ENCODE data around the gene ACER1. TPM values are rescaled to one million over a fixed set of nuclear protein-coding genes. Genes with fewer than 3 reads are reported as not detected.
A peak's percentile ranks its signal among the peaks of the same experiment; 100 is the strongest.
"Not testable (repeated sequence)": the region's sequence is repeated elsewhere in the genome, so short reads cannot be mapped to it uniquely, and the experiment has no call there.

The ACER1 gene
- total RNA-seq, 8 experiments from 2014 or later: 0.21 to 0.38 TPM; not detected in 6

DNA sequence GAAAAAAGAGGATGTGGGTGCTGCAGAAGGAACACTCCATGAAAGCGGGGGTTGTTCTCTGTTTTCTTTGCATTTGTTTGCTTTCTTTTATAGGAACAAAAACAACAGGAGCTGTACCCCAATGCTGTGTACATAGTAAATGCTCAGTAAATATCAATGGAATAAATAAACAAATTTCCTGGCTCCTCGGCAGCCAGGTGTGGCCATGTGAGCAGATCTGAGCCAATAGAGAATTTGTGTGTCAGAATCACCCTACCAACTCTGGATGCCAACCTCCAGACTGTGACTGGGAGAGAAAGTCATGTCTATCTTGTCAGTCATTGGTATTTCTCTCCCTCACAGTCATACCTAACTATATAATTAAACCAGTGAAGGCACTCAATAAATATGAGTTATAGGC is 17.3 kb upstream of the ACER1 start:
- no peak for ATAC-seq (replicated peaks in 6 of 8)
- no peak overlapping the region for H3K27ac ChIP-seq
- no peaks in the 10 kb centered on the region for H3K4me1 ChIP-seq (replicated peaks in 1 of 2)
- WGBS, 10 experiments: 0 to 86% (median 79%) methylated on average over 1 of the region's 2 CpGs; no CpG with 5 or more reads in 6 of the 10 experiments
- in situ Hi-C loops (cut with MboI; ENCODE audit: low pct_unique_long_range_greater_than_20kb in 2 of 9, low sequenced_read_pairs in 9 of 9, unreplicated experiment in 9 of 9): no loop called here
- no peak overlapping the region for H3K4me3 ChIP-seq

GRCh38 chr19:6349271-6349670 is 15.9 kb upstream of the ACER1 start:
- in situ Hi-C loops (cut with MboI; ENCODE audit: low pct_unique_long_range_greater_than_20kb in 2 of 9, low sequenced_read_pairs in 9 of 9, unreplicated experiment in 9 of 9); H3K4me1 ChIP-seq (replicated peaks in 1 of 2); H3K27ac ChIP-seq; H3K4me3 ChIP-seq; ATAC-seq (replicated peaks in 6 of 8): not testable (repeated sequence)
- WGBS, 10 experiments: 57 to 60% methylated on average over 2 of the region's 2 CpGs; no CpG with 5 or more reads in 8 of the 10 experiments

DNA sequence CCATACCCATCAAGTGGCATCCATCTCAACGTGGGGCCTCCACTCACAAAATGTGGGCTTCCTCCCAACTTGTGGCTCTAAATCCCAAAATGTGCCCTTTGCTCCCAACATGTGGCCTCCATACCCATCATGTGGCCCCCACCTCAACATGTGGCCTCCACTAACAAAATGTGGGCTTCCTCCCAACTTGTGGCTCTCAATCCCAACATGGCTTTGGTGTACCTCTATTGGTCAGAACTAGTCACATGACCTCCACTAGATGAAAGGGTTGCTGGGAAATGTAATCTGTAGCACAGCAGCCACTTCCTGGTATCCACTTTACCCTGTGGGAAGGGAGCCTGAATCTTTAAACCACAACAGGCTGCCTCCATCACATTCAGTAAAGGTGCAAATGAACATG is 10.1 kb upstream of the ACER1 start:
- Histone ChIP-seq H3K4me1 (replicated peaks in 1 of 2) (no peaks in the 10 kb centered on the region), H3K4me3 (no peak overlapping the region), H3K27ac (no peak overlapping the region)
- 0 to 67% (median 20%) methylated on average over 1 of the region's 1 CpG; no CpG with 5 or more reads in 7 of the 10 experiments for WGBS, 10 experiments
- no peak for ATAC-seq (replicated peaks in 6 of 8)
- in situ Hi-C loops (cut with MboI; ENCODE audit: low pct_unique_long_range_greater_than_20kb in 2 of 9, low sequenced_read_pairs in 9 of 9, unreplicated experiment in 9 of 9): no loop called here

- ATAC-seq (replicated peaks in 6 of 8): no peak
- in situ Hi-C loops (cut with MboI; ENCODE audit: low pct_unique_long_range_greater_than_20kb in 2 of 9, low sequenced_read_pairs in 9 of 9, unreplicated experiment in 9 of 9): no loop called here
- Histone ChIP-seq H3K4me1 (replicated peaks in 1 of 2) (no peaks in the 10 kb centered on the region), H3K27ac (no peak overlapping the region), H3K4me3 (no peak overlapping the region)
- WGBS, 10 experiments: 20 to 96% (median 70%) methylated on average over 1 to 4 of the region's 14 CpGs; no CpG with 5 or more reads in 3 of the 10 experiments
These were observed 7.2 kb upstream of the ACER1 start for GRCh38 chr19:6340493-6341201.

GRCh38 chr19:6334490-6335285 is 1.3 kb upstream of the ACER1 start:
- H3K4me1 ChIP-seq (replicated peaks in 1 of 2): no peaks in the 10 kb centered on the region
- no peak overlapping the region for H3K27ac ChIP-seq
- in situ Hi-C loops (cut with MboI; ENCODE audit: low pct_unique_long_range_greater_than_20kb in 2 of 9, low sequenced_read_pairs in 9 of 9, unreplicated experiment in 9 of 9): no loop called here
- no peak for ATAC-seq (replicated peaks in 6 of 8)
- WGBS, 10 experiments: 52 to 95% (median 82%) methylated on average over 2 to 6 of the region's 6 CpGs
- H3K4me3 ChIP-seq: no peak overlapping the region

DNA sequence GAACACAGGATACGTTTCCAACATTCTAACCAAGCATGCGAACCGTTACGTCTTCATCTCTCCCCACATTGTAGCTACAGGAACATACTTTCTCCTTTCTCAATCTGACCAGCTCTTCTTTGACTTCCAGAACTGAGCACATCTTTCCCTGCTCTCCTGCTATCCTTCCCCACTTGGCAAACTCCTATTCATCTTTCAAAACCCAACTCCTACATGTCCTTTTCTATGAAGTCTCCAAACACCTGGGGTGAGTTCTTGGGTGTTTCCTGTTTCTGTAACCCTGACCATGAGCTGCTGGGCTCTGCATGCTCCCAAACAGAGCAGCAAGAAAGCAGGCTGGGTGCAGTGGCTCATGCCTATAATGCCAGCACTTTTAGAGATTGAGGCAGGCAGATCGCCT is 6.6 kb downstream of the ACER1 start:
- H3K4me3 ChIP-seq: no peak overlapping the region
- H3K27ac ChIP-seq: no peak overlapping the region
- in situ Hi-C loops (cut with MboI; ENCODE audit: low pct_unique_long_range_greater_than_20kb in 2 of 9, low sequenced_read_pairs in 9 of 9, unreplicated experiment in 9 of 9): no loop called here
- H3K4me1 ChIP-seq (replicated peaks in 1 of 2): no peaks in the 10 kb centered on the region
- ATAC-seq (replicated peaks in 6 of 8): no peak
- 22 to 82% (median 70%) methylated on average over 2 to 5 of the region's 5 CpGs; no CpG with 5 or more reads in 1 of the 10 experiments for WGBS, 10 experiments

DNA sequence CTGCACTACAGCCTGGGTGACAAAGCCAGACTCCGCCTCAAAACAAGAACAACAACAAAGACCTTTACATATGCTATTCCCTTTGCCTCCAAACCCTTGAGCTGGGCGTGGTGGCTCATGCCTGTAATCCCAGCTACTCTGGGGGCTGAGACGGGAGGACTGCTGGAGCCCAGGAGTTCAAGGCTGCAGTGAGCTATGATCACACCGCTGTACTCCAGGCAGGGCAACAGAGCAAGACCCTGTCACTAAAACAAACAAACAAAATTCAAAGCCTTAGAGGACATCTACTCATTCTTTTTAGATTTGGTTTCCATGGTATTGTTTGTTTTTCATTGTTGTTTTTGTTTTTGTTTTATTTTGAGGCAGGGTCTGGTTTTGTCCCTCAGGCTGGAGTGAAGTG is 7.8 kb downstream of the ACER1 start:
- Histone ChIP-seq H3K27ac (no peak overlapping the region), H3K4me3 (no peak overlapping the region), H3K4me1 (replicated peaks in 1 of 2) (no peaks in the 10 kb centered on the region)
- ATAC-seq (replicated peaks in 6 of 8): peak in 2 of 8 experiments; percentile 48 to 52
- in situ Hi-C loops (cut with MboI; ENCODE audit: low pct_unique_long_range_greater_than_20kb in 2 of 9, low sequenced_read_pairs in 9 of 9, unreplicated experiment in 9 of 9): no loop called here
- WGBS, 10 experiments: 0 to 69% (median 52%) methylated on average over 1 to 3 of the region's 4 CpGs; no CpG with 5 or more reads in 3 of the 10 experiments

- WGBS, 10 experiments: 67 to 92% methylated on average over 1 to 2 of the region's 4 CpGs; no CpG with 5 or more reads in 8 of the 10 experiments
- in situ Hi-C loops (cut with MboI; ENCODE audit: low pct_unique_long_range_greater_than_20kb in 2 of 9, low sequenced_read_pairs in 9 of 9, unreplicated experiment in 9 of 9): no loop called here
- H3K4me3 ChIP-seq: no peak overlapping the region
- H3K27ac ChIP-seq: no peak overlapping the region
- H3K4me1 ChIP-seq (replicated peaks in 1 of 2): no peaks in the 10 kb centered on the region
- no peak for ATAC-seq (replicated peaks in 6 of 8)
These were observed 8.7 kb downstream of the ACER1 start for GRCh38 chr19:6324757-6325156.

DNA sequence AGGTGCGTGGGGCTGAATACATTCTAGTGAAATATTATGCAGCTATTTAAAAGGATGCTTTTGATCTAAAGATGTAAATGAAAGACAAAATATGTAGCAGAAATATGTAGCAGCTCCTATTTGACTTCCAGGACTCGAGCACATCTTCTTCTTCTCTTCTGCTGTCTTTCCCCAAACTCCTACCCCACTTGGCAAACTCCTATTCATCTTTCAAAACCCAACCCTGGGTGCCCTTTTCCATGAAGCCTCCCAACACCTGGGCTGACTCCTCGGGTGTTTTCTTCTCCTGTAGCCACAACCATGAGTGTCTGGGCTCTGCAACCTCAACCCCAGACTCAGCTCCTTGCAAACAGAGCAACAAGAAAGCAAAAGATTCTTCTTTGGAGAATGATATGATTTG is 11.1 kb downstream of the ACER1 start:
- WGBS, 10 experiments: 0 to 32% (median 4%) methylated on average over 1 to 3 of the region's 3 CpGs; no CpG with 5 or more reads in 2 of the 10 experiments

DNA sequence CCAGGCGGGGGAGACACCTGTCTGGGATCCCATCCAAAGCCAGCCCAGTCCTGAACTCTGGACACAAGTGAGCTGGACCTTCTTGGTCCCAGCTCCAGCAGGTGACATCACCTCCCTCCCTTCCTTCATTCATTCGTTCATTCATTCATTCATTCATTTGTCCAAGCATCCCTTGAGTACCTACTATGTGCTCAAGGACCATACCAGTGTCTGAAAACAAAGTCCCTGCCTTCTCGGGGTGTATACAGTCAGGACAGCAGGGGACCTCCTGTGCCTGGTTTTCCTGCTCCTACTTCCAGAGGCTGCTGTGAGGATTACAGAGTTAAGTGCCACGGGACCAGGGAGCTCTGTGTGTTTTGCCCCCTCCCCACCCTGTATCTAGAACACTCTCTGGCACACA is 14.0 kb downstream of the ACER1 start:
- ATAC-seq (replicated peaks in 6 of 8): no peak
- Histone ChIP-seq H3K4me1 (replicated peaks in 1 of 2) (no peaks in the 10 kb centered on the region), H3K27ac (no peak overlapping the region), H3K4me3 (no peak overlapping the region)
- WGBS, 10 experiments: 0 to 80% (median 21%) methylated on average over 1 to 4 of the region's 4 CpGs; no CpG with 5 or more reads in 3 of the 10 experiments
- in situ Hi-C loops (cut with MboI; ENCODE audit: low pct_unique_long_range_greater_than_20kb in 2 of 9, low sequenced_read_pairs in 9 of 9, unreplicated experiment in 9 of 9): no loop called here

More for the DNA sequence above, 11.1 kb downstream of the ACER1 start:
- H3K4me3 ChIP-seq: no peak overlapping the region
- in situ Hi-C loops (cut with MboI; ENCODE audit: low pct_unique_long_range_greater_than_20kb in 2 of 9, low sequenced_read_pairs in 9 of 9, unreplicated experiment in 9 of 9): no loop called here
- no peaks in the 10 kb centered on the region for H3K4me1 ChIP-seq (replicated peaks in 1 of 2)
- no peak overlapping the region for H3K27ac ChIP-seq
- no peak for ATAC-seq (replicated peaks in 6 of 8)

- Histone ChIP-seq H3K4me1 (replicated peaks in 1 of 2) (no peaks in the 10 kb centered on the region), H3K4me3 (no peak overlapping the region), H3K27ac (no peak overlapping the region)
- no peak for ATAC-seq (replicated peaks in 6 of 8)
- 10 to 95% (median 63%) methylated on average over 1 to 5 of the region's 5 CpGs; no CpG with 5 or more reads in 2 of the 10 experiments for WGBS, 10 experiments
- in situ Hi-C loops (cut with MboI; ENCODE audit: low pct_unique_long_range_greater_than_20kb in 2 of 9, low sequenced_read_pairs in 9 of 9, unreplicated experiment in 9 of 9): no loop called here
These were observed 14.6 kb downstream of the ACER1 start for GRCh38 chr19:6318772-6319171.

- WGBS, 10 experiments: 40 to 80% (median 53%) methylated on average over 1 to 3 of the region's 5 CpGs; no CpG with 5 or more reads in 4 of the 10 experiments
- in situ Hi-C loops (cut with MboI; ENCODE audit: low pct_unique_long_range_greater_than_20kb in 2 of 9, low sequenced_read_pairs in 9 of 9, unreplicated experiment in 9 of 9): not testable (repeated sequence)
These were observed 17.8 kb downstream of the ACER1 start for GRCh38 chr19:6315646-6316045.

GRCh38 chr19:6313398-6313969 is 19.9 kb downstream of the ACER1 start:
- no peak for ATAC-seq (replicated peaks in 6 of 8)

More at GRCh38 chr19:6315646-6316045, 17.8 kb downstream of the ACER1 start:
- not testable (repeated sequence) for H3K27ac ChIP-seq; H3K4me1 ChIP-seq (replicated peaks in 1 of 2); ATAC-seq (replicated peaks in 6 of 8); H3K4me3 ChIP-seq

More at GRCh38 chr19:6313398-6313969, 19.9 kb downstream of the ACER1 start:
- H3K4me3 ChIP-seq: no peak overlapping the region
- in situ Hi-C loops (cut with MboI; ENCODE audit: low pct_unique_long_range_greater_than_20kb in 2 of 9, low sequenced_read_pairs in 9 of 9, unreplicated experiment in 9 of 9): no loop called here
- H3K27ac ChIP-seq: no peak overlapping the region
- WGBS, 10 experiments: 0 to 67% (median 55%) methylated on average over 1 to 4 of the region's 5 CpGs; no CpG with 5 or more reads in 1 of the 10 experiments
- no peaks in the 10 kb centered on the region for H3K4me1 ChIP-seq (replicated peaks in 1 of 2)
